NCI-H345 treated with DMSO at 0.1 percent for 48 hours (cell line): ENCODE results near the gene PCAT7.

Source experiments
- DNase-seq: peaks from one replicate; lab custom pipeline; 2025; ENCODE audit not compliant: unreplicated experiment; lab: John Stamatoyannopoulos, UW

PCAT7 gene

DNA sequence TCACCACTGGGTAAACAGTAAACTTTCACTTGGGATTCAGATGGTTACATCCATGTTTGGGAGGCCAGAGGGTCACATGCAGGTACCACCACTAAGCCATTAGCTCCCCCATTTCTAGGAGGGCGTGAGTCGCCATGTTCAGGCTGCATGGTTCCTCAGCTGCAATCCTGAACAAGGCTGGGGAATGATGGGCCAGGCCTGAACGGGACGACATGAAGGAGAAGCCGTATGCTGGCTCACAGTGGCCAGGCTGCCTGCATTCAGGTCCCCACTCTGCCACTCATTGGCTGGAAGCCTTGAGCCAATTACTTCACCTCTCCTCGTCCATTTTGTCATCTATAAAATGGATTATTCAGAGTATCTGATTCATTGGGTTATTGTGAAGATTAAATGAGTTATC is 47.8 kb downstream of the PCAT7 start:
- DNase-seq: no peak

DNA sequence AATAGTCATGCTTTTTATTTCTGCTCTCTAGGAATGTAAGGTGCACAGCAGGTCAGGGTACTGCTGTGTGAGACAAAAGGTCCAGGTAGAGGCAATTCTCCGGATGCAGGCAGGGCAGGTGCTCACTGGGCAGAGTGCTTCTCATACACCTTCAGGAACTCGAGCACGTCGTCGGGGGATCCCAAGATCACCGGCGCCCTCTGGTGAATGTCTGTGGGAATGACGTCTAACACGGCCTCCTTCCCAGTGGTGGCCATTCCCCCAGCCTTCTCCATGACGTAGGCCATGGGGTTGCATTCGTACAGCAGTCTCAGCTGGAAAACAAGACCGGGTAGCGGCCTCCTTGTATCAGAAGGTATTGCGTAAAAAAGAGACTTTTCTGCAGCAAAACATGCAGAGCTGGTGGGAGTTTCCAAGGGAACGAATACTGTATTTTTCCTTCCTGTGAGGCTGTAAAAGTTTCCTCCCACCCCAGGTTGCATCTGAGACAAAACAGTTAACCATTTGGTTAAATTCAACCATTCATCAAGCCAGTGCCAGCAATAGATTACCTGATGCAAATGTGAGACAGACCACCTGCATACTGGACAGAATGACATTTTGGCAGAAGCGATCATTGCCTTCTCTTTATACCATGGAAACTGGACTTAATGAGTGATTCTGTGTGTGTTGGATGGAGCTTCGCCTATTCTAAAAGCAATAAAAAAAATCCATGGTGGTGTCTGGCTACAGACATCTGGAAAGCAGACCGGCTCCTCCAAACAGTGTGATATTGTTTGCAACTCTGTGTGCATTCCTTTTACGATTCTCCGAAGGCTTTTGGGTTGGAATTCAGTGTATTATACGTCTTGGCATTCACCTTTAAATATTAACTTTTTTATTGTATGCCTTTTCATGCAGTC is 48.6 kb downstream of the PCAT7 start:
- peak; percentile 0 for DNase-seq

DNA sequence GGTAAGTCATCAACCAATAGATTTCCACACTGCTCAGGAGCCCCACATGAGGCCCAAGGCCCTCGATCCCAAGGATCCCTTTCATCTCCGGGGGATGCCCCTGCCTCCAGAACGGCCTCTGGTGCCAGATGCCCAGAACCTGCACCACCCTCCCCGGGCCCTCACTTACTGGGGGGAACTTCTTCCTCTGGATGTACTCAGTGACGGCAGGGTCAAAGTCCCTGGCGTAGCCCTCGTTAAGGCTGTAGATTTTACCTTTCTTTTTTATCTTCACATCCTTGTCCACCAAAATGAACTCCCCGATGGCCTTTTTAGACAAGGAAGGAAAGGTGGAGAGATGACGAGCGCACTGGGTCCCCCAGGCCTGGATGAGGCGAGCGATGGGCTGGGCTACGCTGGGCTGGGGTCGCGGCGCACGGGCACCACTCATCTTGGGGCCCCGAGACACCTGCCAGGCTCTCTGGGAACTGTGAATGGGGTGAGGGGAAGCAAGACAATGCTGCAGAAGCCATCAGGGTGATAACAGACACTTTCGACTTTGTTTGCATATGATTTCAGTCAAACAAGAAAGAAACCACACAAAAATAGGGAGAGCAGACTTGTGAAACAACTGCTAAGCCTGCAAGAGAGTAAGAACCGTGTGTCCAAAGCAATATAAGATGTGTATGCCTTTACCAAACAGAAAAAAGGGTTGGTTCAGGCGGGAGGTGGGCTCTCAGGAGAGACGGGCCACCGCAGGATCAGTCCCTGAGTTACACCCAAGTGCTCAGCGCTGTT is 52.0 kb downstream of the PCAT7 start:
- no peak for DNase-seq

GRCh38 chr9:94607423-94607691 is 52.5 kb downstream of the PCAT7 start:
- DNase-seq: no peak

DNA sequence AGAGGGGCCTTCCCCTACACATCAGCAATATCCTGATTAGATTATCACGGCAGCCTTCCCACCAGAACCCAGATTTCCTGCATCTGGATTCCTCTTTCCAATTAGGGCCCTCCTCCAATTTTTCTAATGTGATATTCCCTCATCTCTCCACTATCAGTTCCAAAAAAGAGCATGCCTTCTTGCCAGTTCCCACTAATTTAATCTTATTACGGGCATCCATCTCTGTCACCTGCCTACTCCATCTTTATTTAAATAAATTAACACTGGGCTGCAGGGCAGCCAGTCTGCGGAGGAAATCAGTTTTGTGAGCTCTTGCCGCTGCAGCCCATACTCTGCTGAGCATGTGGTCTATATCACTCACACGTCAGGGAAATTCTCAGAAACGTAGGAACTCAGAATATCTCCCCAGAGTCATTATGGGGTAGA is 55.3 kb downstream of the PCAT7 start:
- DNase-seq: no peak

- DNase-seq: no peak
Measured at GRCh38 chr9:94611638-94612068, 56.8 kb downstream of the PCAT7 start.

- DNase-seq: no peak
Measured at GRCh38 chr9:94612071-94612470, 57.2 kb downstream of the PCAT7 start.

DNA sequence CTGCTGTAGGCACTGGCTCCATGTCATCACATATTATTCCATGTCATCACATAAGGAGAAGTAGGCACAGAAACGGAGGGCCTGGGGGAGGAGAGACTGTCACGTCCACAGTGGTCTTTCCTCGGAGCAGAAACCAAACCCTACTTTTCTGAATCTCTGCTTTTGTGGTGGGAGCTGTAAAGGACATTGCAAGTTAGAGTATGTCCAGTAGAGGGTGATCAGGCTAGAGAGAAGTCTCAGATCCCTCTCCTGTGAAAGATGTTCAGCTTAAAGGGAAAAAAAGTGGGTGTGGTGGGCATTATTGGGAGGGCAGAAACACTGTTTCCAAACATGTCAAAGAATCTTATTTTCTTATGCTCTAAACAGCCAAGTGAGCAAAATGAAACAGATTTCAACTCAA is 58.1 kb downstream of the PCAT7 start:
- DNase-seq: no peak

- no peak for DNase-seq
Measured at GRCh38 chr9:94619026-94619425, 64.1 kb downstream of the PCAT7 start.
